ENCODE data around the gene CCK. TPM values are rescaled to one million over a fixed set of nuclear protein-coding genes. Genes with fewer than 3 reads are reported as not detected.
"Not testable (repeated sequence)": the region's sequence is repeated elsewhere in the genome, so short reads cannot be mapped to it uniquely, and the experiment has no call there.

The CCK gene, protein sequence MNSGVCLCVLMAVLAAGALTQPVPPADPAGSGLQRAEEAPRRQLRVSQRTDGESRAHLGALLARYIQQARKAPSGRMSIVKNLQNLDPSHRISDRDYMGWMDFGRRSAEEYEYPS
- total RNA-seq: not detected

DNA sequence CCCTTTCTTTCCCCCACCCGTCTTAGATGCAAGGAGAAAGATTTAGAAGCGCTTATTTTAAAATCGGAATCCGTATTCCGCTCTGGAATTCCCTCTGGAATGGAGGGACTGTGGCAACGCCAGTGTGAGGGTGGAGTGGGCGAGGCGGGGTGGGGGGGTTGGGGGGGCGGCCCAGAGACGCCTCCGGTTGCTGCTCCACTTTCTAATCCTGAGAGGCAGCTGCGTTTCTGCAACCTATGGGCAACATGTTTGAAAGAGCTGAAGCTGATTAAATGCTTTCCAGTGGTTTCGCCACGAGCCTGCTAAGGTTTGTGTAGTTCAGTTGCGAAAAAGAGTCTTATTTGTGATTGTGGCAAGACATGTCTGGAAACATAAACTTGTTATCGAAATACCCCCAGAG lies at the start of gene CCK:
Gene CCK (minus strand): TSS at position 101 of the 400 bp plus-strand sequence. CDS start 2,555 bp downstream, outside the sequence.
- no peak for DNase-seq (ENCODE audit: low read depth in 2 of 3, low spot score in 2 of 3)

DNA sequence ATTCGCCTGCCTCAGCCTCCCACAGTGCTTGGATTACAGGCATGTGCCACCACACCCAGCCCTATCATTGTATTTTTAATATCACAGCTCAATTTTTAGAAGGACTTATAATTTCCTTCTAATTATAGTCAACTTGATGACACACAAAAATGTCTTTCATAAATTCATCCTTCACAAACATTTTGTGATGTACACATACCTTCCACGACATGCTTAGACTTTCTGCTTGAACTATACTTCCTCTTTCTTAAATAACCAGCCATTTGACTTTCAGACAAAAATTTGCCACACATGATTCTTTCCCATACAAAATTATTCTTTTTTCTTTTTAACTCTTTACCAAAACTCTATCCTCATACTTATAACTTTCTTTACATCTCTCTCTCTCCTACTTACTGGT lies 48.4 kb upstream of the CCK start:
- DNase-seq (ENCODE audit: low read depth in 2 of 3, low spot score in 2 of 3): peak in 1 of 3 donors; percentile 14

DNA sequence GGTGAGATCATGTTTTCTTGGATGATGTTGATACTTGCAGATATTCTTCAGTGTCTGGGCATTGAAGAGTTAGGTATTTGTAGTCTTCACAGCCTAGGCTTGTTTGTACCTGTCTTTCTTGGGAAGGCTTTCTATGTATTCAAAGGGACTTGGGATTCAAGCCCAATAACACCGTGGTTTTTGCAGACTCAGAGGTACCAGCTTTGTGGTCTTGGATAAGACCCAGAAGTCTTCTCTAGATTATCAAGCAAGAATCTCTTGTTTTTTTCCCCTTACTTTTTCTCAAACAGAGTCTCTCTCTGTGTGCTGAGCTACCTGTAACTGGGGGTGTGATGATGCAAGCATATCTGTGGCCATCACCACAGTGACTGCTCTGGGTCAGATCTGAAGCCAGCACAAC lies 42.7 kb upstream of the CCK start:
- no peak for DNase-seq (ENCODE audit: low read depth in 2 of 3, low spot score in 2 of 3)

DNA sequence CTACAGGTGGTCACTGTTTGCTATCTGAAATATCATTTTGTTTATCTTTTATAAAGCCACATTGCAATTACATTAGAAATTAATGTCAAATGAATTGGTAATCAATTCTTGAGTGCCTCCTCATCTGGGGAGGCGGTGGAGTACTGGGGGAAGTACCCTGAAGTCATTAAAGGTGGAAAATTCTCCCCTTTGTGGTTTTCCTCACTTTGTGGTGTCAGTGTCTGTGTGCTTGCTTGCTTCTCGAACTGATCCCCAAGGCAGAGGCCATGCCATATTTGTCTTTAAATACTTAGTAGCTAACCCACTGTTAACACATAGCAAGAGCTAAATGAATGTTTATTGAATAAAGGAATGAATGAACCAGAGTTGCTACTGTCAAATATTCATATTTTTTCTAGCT lies 40.5 kb upstream of the CCK start:
- no peak for DNase-seq (ENCODE audit: low read depth in 2 of 3, low spot score in 2 of 3)

DNA sequence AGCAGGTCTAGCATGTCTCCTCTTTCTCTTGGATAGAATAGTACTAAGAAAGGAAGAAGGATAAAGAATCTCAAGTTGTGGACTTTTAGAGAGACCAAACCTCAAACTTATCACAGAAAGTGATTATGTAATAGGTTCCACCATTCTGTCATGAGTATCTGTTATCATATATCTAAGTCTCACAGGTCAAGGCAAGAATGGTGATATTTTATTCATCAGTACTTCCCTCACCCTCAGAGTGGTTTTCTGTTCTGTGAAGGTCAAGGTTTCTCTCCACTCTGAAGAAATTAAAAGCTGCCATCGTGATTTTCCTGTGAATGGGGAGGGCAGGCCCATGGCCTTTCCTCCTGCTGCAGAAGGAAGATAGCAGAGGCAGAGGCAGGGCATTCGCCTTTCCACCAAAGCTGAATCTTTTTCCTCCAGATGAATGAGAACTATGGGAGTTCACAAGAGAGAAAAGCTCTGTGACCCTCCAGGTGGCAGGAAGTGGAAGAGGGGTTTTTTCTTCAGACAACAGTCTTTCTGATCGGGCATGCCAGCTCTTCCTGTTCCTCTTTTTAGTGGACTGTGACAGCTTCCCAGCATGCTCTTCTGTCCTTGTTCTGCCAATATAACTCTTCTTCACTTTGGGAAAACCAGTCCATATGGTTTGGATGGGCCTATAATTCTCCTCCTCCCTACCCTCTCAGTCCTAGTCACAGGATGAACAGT lies 37.1 kb upstream of the CCK start:
- DNase-seq (ENCODE audit: low read depth in 2 of 3, low spot score in 2 of 3): peak in 2 of 3 donors; percentile 14 to 64

DNA sequence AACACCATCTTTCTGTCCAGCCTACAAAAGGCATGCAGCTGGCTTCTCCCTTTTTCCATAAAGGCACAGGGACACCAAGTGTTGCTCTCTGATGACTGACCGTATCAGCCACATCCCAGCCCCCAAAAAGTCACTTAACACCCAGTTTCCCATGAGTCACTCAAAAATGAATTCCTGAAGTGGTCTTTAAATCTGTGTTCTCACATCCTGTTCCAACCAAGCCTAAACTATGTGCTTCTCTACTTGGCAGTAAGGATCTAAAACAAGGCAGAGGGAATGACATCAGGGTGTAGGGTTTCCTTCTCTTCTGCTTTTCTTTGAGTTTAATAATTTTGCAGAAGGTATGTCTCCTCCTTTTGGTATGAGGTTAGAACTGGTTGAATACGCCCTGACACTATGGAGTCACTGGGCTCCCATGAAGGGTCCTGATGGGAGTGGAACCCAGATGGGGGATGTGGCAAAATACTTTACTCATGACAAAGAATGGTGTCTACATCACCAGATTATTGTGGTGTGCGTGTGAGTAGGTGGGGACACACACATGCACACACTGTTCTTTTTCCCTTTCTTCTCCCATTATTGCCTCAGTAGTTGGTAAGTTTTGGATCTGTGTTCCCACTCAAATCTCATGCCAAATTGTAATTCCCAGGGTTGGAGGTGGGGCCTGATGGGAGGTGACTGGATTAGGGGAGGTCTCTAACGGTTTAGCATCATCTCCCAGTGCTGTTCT lies 35.6 kb upstream of the CCK start:
- DNase-seq (ENCODE audit: low read depth in 2 of 3, low spot score in 2 of 3): no peak

DNA sequence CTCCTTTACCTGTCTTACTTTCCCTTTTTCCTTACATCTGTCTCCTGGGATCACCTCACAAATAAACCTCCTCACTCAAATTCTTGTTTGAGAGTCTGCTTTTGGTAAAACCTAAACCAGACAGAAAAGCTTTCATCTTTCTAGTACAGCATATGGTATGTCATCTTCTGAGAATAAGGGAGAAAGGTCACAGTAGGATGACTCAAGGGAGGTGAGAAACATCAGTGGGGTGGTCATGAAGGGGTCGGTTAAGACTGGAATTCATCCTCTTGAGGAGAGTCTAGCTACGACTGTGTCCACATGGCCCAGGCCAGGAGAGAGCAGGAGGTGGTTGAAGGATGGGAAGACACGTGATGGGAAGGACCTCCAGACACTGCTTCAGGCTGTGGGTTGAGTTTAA lies 34.8 kb upstream of the CCK start:
- DNase-seq (ENCODE audit: low read depth in 2 of 3, low spot score in 2 of 3): no peak

DNA sequence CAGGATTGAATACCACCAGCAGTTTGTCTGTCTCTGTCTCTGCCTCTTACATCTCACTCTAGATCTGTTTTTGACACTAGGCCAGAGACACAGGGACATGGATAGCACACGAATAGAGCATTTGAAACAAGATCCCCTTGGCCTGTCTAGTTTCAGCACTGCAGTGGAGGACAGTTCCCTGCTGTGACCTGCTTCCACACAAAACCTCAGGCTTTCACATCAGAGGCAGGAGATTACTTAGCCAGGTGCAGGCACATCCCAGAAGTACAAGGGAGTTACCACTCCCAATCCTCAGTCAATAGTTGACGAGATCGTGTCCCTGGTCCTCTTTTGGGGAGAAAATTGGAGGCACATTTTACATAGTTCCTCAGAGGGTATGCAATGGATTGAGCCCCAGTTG lies 34.0 kb upstream of the CCK start:
- DNase-seq (ENCODE audit: low read depth in 2 of 3, low spot score in 2 of 3): peak in 2 of 3 donors; percentile 25 to 67

DNA sequence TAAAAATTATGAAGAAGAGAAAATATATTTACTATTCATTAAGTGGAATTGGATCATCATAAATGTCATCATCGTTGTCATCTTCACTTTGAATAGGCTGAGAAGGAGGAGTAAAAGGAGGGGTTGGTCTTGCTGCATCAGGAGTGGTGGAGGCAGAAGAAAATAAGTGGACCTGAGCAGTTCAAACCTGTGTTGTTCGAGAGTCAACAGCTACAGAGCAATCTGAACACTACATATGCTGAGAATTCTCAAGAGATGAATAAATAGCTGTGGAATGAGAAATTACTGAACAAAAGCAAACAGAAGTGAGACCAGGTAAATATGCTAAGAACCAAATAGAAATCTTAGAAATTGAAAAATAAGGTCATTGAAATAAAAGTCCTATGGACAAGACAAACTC lies 32.3 kb upstream of the CCK start:
- DNase-seq (ENCODE audit: low read depth in 2 of 3, low spot score in 2 of 3): no peak

DNA sequence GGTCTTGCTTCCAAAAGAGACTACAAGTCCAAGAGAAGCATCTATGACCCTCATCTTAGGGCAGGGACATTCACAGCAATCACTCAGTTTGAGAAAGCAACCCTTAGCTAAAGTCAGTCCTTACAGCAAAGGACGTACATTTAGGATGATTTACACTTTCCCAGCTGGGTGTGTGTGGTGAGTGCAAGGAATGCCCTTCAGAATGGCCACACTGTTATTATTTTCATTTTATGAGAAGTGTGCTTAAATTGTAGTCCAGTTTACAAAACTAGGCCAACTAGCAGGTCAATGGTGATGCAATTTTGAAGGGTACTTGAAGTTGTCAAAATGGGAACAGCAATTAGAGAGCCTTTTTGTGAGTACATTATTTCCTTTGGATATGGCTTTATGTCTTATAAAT lies 26.0 kb upstream of the CCK start:
- DNase-seq (ENCODE audit: low read depth in 2 of 3, low spot score in 2 of 3): no peak

DNA sequence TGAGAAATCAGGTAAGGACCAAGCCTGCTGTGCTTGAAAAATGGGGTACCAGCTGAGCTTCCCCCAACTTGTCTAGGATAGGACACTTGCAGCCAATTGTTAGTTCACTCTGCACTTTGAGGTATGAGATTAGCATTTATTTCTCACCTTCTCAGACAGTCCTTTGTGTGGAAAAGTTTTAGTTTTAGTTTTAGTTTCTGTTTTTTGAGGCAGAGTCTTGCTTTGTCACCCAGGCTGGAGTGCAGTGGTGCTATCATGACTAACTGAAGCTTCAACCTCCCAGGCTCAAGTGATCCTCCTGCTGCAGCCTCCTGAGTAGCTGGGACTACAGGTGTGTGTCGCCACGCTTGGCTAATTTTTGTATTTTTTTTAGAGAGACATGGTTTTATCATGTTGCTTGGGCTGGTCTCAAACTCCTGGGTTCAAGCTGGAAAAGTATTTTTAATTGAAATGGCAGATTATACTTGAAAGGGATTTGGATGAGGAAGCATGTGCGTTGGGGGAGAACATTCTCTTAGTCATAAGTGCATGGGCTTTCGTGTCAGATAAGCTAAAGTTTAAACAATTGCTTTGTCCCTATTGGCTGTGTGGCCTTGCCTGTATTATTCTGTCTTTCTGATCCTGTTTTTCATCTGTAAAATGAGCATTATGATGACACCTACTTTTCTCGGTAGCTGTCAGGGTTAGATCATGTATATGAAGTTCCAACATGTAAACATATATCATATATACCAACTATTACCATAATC lies 25.2 kb upstream of the CCK start:
- no peak for DNase-seq (ENCODE audit: low read depth in 2 of 3, low spot score in 2 of 3)

DNA sequence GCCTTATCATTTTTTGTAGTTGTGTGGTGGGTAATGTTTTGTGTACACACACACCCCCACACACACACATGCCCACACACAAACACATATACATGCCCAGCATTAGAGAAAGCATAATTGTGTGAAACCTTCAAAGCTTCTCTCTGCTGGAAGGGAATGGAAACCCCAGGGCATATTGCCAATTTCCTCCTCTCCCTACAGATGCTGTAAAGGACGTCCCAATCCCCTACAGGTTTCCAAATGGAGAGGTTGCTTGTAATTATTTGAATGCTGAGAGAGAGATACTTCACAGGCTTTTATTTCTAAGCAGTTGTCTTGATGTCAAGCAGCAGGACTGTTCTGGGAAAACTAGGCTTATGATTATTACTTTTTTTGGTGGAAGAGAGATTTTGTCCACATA lies 23.0 kb upstream of the CCK start:
- DNase-seq (ENCODE audit: low read depth in 2 of 3, low spot score in 2 of 3): no peak

DNA sequence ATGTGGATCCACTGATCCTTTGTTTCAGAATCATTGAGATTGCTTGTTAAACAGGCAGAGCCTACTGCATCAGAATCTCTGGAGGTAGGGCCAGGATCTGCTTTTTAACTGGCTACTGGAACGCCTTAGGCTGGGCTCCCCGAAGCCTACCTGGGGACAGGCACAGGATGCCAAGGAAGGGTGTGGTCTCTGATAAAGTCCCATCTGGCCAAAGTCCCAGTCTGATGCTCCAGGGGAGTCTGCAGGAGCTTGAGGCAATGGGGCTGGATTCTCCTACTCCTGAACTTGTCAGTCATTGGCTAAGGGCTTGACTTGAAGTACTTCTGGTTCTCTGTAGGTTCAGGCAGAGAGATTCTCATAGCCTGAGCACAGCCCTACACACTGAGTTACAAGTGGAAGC lies 22.4 kb upstream of the CCK start:
- DNase-seq (ENCODE audit: low read depth in 2 of 3, low spot score in 2 of 3): no peak

DNA sequence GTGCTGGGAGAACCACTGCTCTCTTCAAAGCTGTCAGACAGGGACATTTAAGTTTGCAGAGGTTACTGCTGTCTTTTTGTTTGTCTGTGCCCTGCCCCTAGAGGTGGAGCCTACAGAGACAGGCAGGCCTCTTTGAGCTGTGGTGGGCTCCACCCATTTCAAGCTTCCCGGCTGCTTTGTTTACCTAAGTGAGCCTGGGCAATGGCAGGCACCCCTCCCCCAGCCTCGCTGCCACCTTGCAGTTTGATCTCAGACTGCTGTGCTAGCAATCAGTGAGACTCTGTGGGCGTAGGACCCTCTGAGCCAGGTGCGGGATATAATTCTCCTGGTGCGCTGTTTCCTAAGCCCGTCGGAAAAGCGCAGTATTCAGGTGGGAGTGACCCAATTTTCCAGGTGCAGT lies 21.4 kb upstream of the CCK start:
- DNase-seq (ENCODE audit: low read depth in 2 of 3, low spot score in 2 of 3): not testable (repeated sequence)

DNA sequence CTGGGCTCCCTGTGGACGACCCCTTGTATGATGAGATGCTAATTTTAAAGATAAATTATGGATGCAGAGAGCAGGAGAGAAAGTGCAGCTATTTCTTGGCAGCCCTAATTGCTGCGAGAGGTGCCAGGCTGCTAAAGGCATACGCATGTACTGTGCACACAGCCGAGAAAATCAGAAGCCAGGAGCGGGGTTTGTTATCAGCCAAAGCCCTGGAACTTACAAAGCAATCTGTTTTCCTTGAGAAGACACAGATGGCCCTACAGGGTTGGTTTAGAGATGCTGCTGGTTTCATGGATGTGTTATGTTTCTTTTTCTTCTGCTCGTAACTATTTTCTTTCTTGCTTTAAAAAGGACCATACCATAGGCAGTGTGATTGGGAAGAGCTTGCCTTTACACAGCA lies 11.7 kb upstream of the CCK start:
- DNase-seq (ENCODE audit: low read depth in 2 of 3, low spot score in 2 of 3): no peak

DNA sequence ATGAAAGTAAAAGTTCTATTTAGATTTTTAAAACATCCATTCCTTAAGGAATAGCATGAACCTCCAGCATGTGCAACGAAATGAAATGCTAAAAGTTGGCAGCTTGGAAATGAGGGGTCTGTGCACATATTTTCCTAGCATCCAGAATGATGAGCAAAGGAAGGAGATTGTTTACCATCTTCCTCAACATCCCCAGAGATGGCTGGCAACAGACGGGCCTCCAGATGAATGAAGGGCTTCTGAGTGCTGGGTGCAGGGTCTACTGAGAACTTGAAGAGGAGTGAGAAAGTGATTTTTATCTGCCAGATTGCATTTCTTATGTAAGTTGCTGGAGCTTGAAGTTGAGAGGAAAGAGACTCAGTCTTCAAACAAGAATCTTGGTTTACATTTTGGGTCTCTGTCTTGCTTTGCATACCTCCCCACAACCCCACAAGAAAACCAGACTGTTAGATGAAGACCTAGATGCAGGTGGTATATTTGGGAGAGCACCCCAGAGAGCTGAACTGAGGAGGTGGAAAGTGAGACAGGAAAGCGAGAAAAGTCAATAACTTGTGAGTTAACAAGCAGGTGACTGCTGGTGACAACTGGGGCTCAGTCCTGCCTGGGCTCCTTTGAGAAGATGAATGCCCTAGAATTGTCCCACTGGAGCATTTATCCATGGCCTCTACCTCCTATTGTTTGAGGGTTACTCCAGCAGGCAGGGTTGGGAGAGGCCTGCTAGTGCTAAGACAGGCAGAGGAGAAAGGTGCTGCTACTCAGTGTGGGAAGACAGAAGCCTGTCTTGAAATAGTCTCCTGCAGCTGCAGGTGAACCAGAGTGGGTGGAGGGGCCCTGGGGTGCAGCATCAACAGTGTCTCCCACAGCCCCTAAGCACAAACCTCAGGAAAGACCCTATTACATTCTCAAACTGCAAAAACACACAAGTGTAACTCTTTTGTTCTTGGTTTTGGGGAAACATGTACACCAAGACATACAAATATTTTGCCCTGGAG lies 10.5 kb upstream of the CCK start:
- DNase-seq (ENCODE audit: low read depth in 2 of 3, low spot score in 2 of 3): no peak

DNA sequence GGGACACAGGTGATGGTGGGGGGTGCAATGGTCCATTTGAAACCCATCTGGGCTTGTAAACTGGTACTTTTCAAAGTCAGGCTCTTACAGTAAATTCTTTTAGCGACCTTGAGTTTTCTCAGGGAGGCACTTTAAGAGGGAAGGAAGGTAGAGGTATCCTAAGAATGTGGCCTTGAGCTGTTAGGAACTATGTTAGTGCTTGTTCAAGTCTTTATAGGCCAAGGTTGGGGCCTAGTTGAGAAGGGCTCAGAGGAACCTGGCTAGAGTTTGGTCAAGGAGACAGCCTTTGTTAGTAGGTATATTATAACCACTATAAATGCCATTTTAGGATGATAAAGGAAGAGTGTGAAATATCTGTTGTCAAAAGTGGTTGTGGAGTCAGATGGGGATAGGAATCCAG lies 9.2 kb upstream of the CCK start:
- DNase-seq (ENCODE audit: low read depth in 2 of 3, low spot score in 2 of 3): no peak

DNA sequence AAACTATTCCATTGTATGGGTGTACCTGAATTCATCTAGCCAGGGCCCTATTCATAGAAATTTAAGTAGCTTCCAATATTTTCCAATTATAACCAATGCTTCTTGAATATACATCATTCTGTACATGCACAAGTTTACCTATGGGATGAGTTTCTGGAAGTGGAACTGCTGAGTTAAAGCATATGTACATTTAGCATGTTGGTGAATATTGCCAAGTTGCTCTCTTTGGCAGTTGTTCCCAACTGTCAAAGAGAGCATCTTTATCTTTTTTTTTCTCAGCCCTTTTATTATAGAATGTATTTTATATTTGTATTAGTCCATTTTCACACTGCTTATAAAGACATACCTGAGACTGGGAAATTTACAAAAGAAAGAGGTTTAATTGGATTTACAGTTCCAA lies 8.3 kb upstream of the CCK start:
- no peak for DNase-seq (ENCODE audit: low read depth in 2 of 3, low spot score in 2 of 3)

DNA sequence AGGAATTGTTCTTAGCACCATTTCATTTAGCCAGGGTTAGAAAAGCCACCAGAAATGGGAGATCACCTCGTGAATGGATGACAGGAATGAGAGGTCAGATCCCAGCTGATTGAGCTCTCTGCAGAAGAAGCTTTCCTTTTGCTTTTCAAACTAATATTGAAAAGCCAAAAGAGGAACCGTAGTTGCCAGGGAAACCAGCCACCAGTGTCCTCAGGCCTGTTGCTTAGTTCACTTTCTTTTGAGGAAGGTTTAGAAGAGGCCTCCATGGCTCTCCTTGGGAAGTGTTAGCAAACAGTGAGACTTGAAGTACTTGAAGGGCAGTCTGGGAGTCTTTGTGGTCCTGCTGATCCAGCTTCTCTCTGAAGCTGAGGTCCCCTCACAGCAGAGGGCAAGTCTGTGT lies 7.4 kb upstream of the CCK start:
- DNase-seq (ENCODE audit: low read depth in 2 of 3, low spot score in 2 of 3): peak in 1 of 3 donors; percentile 18

DNA sequence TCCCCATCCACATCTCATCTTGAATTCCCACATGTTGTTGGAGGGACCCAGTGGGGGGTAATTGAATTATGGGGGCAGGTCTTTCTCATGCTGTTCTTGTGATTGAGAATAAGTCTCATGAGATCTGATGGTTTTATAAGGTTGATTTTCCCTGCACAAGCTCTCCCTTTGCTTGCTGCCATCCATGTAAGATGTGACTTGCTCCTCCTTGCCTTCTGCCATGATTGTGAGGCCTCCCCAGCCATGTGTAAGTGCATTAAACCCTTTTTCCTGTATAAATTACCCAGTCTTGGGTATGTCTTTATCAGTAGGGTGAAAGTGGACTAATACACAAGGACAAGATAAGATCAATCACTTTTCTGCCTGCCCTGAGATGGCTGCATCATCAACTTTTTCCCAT lies 5.8 kb upstream of the CCK start:
- no peak for DNase-seq (ENCODE audit: low read depth in 2 of 3, low spot score in 2 of 3)
